Astrocyte (in vitro differentiated cells and primary cell): ENCODE data around the gene C2orf76. TPM values are rescaled to one million over a fixed set of nuclear protein-coding genes. Genes with fewer than 3 reads are reported as not detected.

ENCODE experiments used
- DNase-seq: peaks from one replicate; pipeline ENCODE4 v3.0.0-alpha.2; 2010; ENCODE audit warnings: low read depth
- FAIRE-seq: peaks from 2 replicates; lab custom pipeline; 2011; peaks lifted over from hg19 to GRCh38; lab: Jason Lieb, UNC
- H2AFZ ChIP-seq: 2 replicates; pipeline ENCODE4 v1.6.0; 2012; ENCODE audit warnings: low read depth, low read length, inconsistent platforms
- H3K27ac ChIP-seq: 2 replicates; pipeline ENCODE4 v1.5.1; 2011; ENCODE audit warnings: low read depth, low read length, inconsistent platforms
- H3K27me3 ChIP-seq: 2 replicates; pipeline ENCODE4 v1.6.0; 2011; ENCODE audit warnings: low read length, inconsistent platforms; ENCODE audit not compliant: insufficient read depth
- H3K36me3 ChIP-seq: 2 replicates; pipeline ENCODE4 v1.5.1; 2011; ENCODE audit warnings: low read length, inconsistent platforms; ENCODE audit not compliant: insufficient read depth
- H3K4me1 ChIP-seq: 2 replicates; pipeline ENCODE4 v1.5.1; 2011; ENCODE audit warnings: low read length, inconsistent platforms; ENCODE audit not compliant: insufficient read depth
- H3K4me2 ChIP-seq: 2 replicates; pipeline ENCODE4 v1.6.0; 2012; ENCODE audit warnings: low read length, inconsistent platforms
- H3K4me3 ChIP-seq: 2 replicates; pipeline ENCODE4 v1.5.1; 2011; ENCODE audit warnings: low read depth, mild to moderate bottlenecking, low read length, inconsistent platforms; ENCODE audit not compliant: insufficient read depth
- H3K79me2 ChIP-seq: 2 replicates; pipeline ENCODE4 v1.6.0; 2012; ENCODE audit warnings: mild to moderate bottlenecking, low read length, inconsistent platforms; ENCODE audit not compliant: insufficient read depth
- H3K9ac ChIP-seq: 2 replicates; pipeline ENCODE4 v1.6.0; 2012; ENCODE audit warnings: mild to moderate bottlenecking, low read length, inconsistent platforms
- H3K9me3 ChIP-seq: 2 replicates; pipeline ENCODE4 v1.5.1; 2012; ENCODE audit warnings: low read depth, mild to moderate bottlenecking, low read length, inconsistent platforms; ENCODE audit not compliant: insufficient read depth
- H4K20me1 ChIP-seq: 2 replicates; pipeline ENCODE4 v1.6.0; 2012; ENCODE audit warnings: low read length, inconsistent platforms; ENCODE audit not compliant: insufficient read depth
- H3K27ac Mint-ChIP-seq: one replicate; pipeline ENCODE4 v1.8.0; 2021; ENCODE audit warnings: mild to moderate bottlenecking, mixed read lengths; ENCODE audit not compliant: unreplicated experiment
- H3K27me3 Mint-ChIP-seq: one replicate; pipeline ENCODE4 v1.8.0; 2021; ENCODE audit warnings: low read depth, mixed read lengths; ENCODE audit not compliant: unreplicated experiment
- H3K36me3 Mint-ChIP-seq: one replicate; pipeline ENCODE4 v1.8.0; 2021; ENCODE audit warnings: low read depth, mixed read lengths; ENCODE audit not compliant: unreplicated experiment
- H3K4me1 Mint-ChIP-seq: one replicate; pipeline ENCODE4 v1.8.0; 2021; ENCODE audit warnings: low read depth, mixed read lengths; ENCODE audit not compliant: unreplicated experiment
- H3K4me3 Mint-ChIP-seq: one replicate; pipeline ENCODE4 v1.8.0; 2021; ENCODE audit warnings: mild to moderate bottlenecking, moderate library complexity, mixed read lengths; ENCODE audit not compliant: unreplicated experiment
- H3K9me3 Mint-ChIP-seq: one replicate; pipeline ENCODE4 v1.8.0; 2021; ENCODE audit warnings: mild to moderate bottlenecking, mixed read lengths; ENCODE audit not compliant: unreplicated experiment
- CTCF ChIP-seq: IDR thresholded peaks from 2 replicates; pipeline ENCODE4 v1.5.1; 2011; ENCODE audit warnings: low read depth, mild to moderate bottlenecking, inconsistent platforms, low read length, moderate library complexity; ENCODE audit not compliant: insufficient read depth
- EZH2 ChIP-seq: IDR thresholded peaks from 2 replicates; pipeline ENCODE4 v1.6.1; 2012; ENCODE audit warnings: mild to moderate bottlenecking, low read length, inconsistent platforms; ENCODE audit not compliant: insufficient read depth
- total RNA-seq: library from RNA; stranded (reverse); gene quantifications from 2 replicates; pipeline ENCODE4 v1.2.1, GENCODE V29; 2021

Gene C2orf76
- total RNA-seq, 1 donor from 2014 or later = 9.2 TPM

GRCh38 chr2:119339562-119339923 lies 27.1 kb downstream of the C2orf76 start:
- Mint-ChIP-seq H3K4me1 (peaks cover 3% of the 10 kb centered on the region), H3K27ac (no peak overlapping the region), H3K9me3 (no peaks in the 10 kb centered on the region), H3K4me3 (no peak overlapping the region), H3K36me3 (no peaks in the 10 kb centered on the region), H3K27me3 (no peaks in the 10 kb centered on the region)
- H3K4me2 ChIP-seq = no peak overlapping the region
- no peak overlapping the region for H3K27ac ChIP-seq
- TF ChIP-seq CTCF (no peak), EZH2 (no peak)
- H3K27me3 ChIP-seq = no peaks in the 10 kb centered on the region
- no peaks in the 10 kb centered on the region for H3K79me2 ChIP-seq
- no peak overlapping the region for H3K4me3 ChIP-seq
- DNase-seq (no peak), FAIRE-seq (no peak)
- no peak overlapping the region for H2AFZ ChIP-seq
- no peak overlapping the region for H3K9ac ChIP-seq
- peaks cover 2% of the 10 kb centered on the region for H3K36me3 ChIP-seq
- H3K4me1 ChIP-seq = no peaks in the 10 kb centered on the region
- H3K9me3 ChIP-seq = no peaks in the 10 kb centered on the region
- H4K20me1 ChIP-seq = no peaks in the 10 kb centered on the region

- H4K20me1 ChIP-seq = no peaks in the 10 kb centered on the region
- no peak overlapping the region for H3K9ac ChIP-seq
- H3K9me3 Mint-ChIP-seq = no peaks in the 10 kb centered on the region
- no peak overlapping the region for H3K27ac Mint-ChIP-seq
- FAIRE-seq (no peak), DNase-seq (no peak)
- H3K4me1 ChIP-seq = no peaks in the 10 kb centered on the region
- peaks cover 3% of the 10 kb centered on the region for H3K4me1 Mint-ChIP-seq
- peaks cover 2% of the 10 kb centered on the region for H3K36me3 ChIP-seq
- no peak overlapping the region for H2AFZ ChIP-seq
- H3K4me3 ChIP-seq = no peak overlapping the region
- no peak overlapping the region for H3K4me3 Mint-ChIP-seq
- no peak overlapping the region for H3K4me2 ChIP-seq
- TF ChIP-seq CTCF = no peak
- no peak for TF ChIP-seq EZH2
- no peaks in the 10 kb centered on the region for H3K27me3 Mint-ChIP-seq
- no peaks in the 10 kb centered on the region for H3K36me3 Mint-ChIP-seq
- no peaks in the 10 kb centered on the region for H3K27me3 ChIP-seq
- no peak overlapping the region for H3K27ac ChIP-seq
- no peaks in the 10 kb centered on the region for H3K79me2 ChIP-seq
- no peaks in the 10 kb centered on the region for H3K9me3 ChIP-seq
Measured at GRCh38 chr2:119338826-119339561, 27.6 kb downstream of the C2orf76 start.

- Mint-ChIP-seq H3K4me1 (peaks cover 3% of the 10 kb centered on the region), H3K36me3 (no peaks in the 10 kb centered on the region), H3K27ac (no peak overlapping the region), H3K9me3 (no peaks in the 10 kb centered on the region), H3K4me3 (no peak overlapping the region), H3K27me3 (no peaks in the 10 kb centered on the region)
- H3K4me1 ChIP-seq = no peaks in the 10 kb centered on the region
- peaks cover 2% of the 10 kb centered on the region for H3K36me3 ChIP-seq
- no peak for FAIRE-seq
- H2AFZ ChIP-seq = no peak overlapping the region
- TF ChIP-seq CTCF (no peak), EZH2 (no peak)
- no peak overlapping the region for H3K4me3 ChIP-seq
- H3K79me2 ChIP-seq = no peaks in the 10 kb centered on the region
- no peak overlapping the region for H3K27ac ChIP-seq
- DNase-seq = no peak
- no peaks in the 10 kb centered on the region for H3K27me3 ChIP-seq
- no peak overlapping the region for H3K4me2 ChIP-seq
- H3K9ac ChIP-seq = no peak overlapping the region
- no peaks in the 10 kb centered on the region for H3K9me3 ChIP-seq
- no peaks in the 10 kb centered on the region for H4K20me1 ChIP-seq
Measured at GRCh38 chr2:119338272-119338671, 28.4 kb downstream of the C2orf76 start.
